Muscle of leg (tissue), 11 donors: ENCODE results near the gene PROM2. TPM values are rescaled to one million over a fixed set of nuclear protein-coding genes. Genes with fewer than 3 reads are reported as not detected.

ENCODE experiments used
- DNase-seq: peaks from one replicate; pipeline ENCODE4 v3.0.0; 2013
- H3K27ac ChIP-seq: one replicate; pipeline ENCODE4 v1.5.1; 2013; ENCODE audit warnings: mild to moderate bottlenecking, low read length, control low read depth
- H3K27me3 ChIP-seq: one replicate; pipeline ENCODE4 v1.6.1; 2013; ENCODE audit warnings: low read length; ENCODE audit not compliant: control insufficient read depth, insufficient read depth
- H3K36me3 ChIP-seq: one replicate; pipeline ENCODE4 v1.6.1; 2013; ENCODE audit warnings: low read length; ENCODE audit not compliant: control insufficient read depth, insufficient read depth
- H3K4me1 ChIP-seq: one replicate; pipeline ENCODE4 v1.6.1; 2013; ENCODE audit warnings: low read length; ENCODE audit not compliant: control insufficient read depth, insufficient read depth
- H3K4me3 ChIP-seq: one replicate; pipeline ENCODE4 v1.5.1; 2013; ENCODE audit warnings: low read length, control low read depth
- H3K9me3 ChIP-seq: replicated peaks from 2 replicates; pipeline ENCODE4 v1.6.1; 2013; ENCODE audit warnings: low read depth, low read length; ENCODE audit not compliant: control insufficient read depth
- WGBS: methylation state at CpG from one replicate; pipeline ENCODE4 v1.1.5; 2013; ENCODE audit warnings: missing lambda C conversion rate; ENCODE audit not compliant: insufficient coverage; 5-methylcytosine and 5-hydroxymethylcytosine counted together
- polyA plus RNA-seq, 8 donors: library from polyadenylated mRNA; unstranded; fragments of 120-200 nt; gene quantifications; one replicate each; pipeline versions ENCODE4 v1.2.1 to v1.2.3, GENCODE V29; 2013; ENCODE audit warnings: inconsistent platforms in 1 of 8, low replicate concordance in 1 of 8; ENCODE audit not compliant: insufficient read length in 8 of 8, insufficient read depth in 1 of 8
- total RNA-seq: library from RNA; stranded (reverse); fragments of 120-200 nt; gene quantifications from one replicate; pipeline ENCODE4 v1.2.4, GENCODE V29; 2013

PROM2 gene
- total and polyA plus RNA-seq, 9 donors: 0.37 to 2.5 (median 0.81) TPM

DNA sequence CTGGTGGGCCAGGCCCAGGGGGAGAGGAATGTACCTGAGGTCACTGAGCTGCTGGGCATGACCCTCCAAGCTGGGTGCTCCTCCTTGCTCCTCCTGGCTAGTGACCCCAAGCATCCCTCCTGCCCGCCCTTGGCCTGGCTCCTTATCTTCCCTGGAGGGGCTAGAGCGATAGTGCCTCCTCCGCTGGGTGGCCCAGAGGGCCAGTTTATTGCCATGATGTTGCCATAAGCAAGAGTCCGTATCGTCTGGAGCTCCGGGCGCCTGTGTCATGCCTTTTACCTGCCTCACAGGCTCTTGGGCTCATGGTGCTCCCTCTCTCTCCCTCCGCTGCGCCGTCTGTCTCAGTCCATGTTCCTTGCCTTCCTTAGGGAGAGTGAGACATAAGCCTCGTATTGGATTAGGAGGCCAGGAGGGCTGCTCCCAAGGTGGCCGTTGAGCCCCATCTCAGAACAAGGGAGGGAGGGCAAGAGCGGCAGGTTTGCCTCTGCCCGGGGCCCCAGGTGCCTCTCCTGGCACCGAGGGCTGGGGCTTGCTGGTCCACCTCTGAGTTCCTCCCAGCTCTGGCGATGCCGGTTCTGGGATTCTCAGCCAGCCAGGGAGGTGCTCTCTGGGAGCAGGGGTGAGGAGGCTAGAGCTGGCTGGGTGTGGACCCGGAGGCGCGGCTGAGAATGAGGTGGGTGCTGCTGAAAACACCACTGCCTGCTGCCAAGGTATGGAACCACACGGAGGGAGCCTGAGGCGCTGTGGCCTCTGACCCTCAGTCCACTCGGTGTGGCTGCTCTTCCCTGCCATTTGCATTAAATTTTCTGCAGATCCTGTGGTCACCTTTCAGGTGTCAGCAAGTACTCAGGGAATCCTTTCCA is 45.5 kb downstream of the PROM2 start:
- WGBS: 78% methylated on average over 19 of the region's 23 CpGs
- Histone ChIP-seq H3K36me3 (no peaks in the 10 kb centered on the region), H3K27ac (no peak overlapping the region)

DNA sequence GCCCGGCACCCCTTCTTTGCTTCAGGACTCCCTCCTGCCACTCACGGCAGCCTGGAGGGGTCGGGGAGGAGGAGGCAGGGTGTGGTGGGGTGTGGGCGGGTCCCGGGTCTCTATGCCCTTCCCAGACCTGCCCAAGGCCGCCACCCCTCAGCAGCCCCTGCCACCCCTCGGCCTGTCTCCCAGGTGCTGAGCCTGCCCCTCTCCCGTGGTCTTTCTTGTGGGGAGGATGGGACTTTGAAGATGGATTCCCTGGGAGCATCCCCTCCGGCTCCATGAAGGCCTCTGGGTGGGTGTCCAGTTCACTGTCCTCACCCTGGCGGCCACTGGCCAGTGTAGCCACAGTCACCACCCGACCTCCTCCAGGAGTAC is 46.1 kb downstream of the PROM2 start:
- Histone ChIP-seq H3K9me3 (no peaks in the 10 kb centered on the region), H3K27ac (no peak overlapping the region), H3K36me3 (no peaks in the 10 kb centered on the region), H3K27me3 (no peaks in the 10 kb centered on the region), H3K4me1 (peaks cover 4% of the 10 kb centered on the region), H3K4me3 (no peak overlapping the region)
- DNase-seq: no peak
- WGBS: no CpG with 5 or more reads among the region's 11 CpGs

More for the DNA sequence above, 45.5 kb downstream of the PROM2 start:
- Histone ChIP-seq H3K4me3 (no peak overlapping the region), H3K27me3 (no peaks in the 10 kb centered on the region), H3K4me1 (peaks cover 10% of the 10 kb centered on the region), H3K9me3 (no peaks in the 10 kb centered on the region)
- no peak for DNase-seq

DNA sequence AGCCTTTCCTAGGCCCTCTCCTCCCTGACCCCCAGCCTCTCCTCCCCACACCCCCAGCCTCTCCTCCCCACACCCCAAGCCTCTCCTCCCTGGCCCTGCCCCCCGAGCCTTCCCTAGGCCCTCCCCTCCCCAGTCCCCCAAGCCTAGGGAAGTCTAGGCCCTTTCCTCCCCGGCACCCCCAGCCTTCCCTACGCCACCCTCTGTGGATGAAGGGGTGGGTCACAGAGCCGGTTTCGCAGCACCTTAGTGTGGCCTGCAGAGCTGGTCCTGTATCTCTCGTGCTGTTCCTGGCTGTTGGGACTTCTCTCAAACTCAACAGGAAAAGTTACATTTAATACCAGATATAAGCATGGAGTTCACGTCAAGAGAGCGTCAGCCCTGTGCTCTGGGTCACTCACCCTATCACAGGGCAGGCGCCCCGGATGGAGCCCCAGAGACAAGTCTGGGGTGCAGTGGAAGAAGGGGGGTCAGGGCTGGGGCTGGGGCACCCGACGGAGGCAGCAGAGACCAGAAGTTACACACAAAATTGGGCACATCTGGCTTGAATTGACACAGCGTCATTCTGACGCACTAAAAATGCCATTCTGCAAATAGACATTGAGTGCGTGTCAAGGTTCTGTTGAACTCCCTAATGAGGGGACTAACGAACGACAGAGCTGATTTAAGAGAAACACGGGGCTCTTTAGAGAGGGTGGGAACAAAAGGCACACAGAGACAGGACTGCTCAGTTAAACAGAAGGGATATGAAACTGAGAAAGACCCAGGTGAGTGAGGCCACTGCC is 46.9 kb downstream of the PROM2 start:
- H3K36me3 ChIP-seq: no peaks in the 10 kb centered on the region
- H3K4me1 ChIP-seq: peaks cover 3% of the 10 kb centered on the region
- no peak overlapping the region for H3K27ac ChIP-seq
- WGBS: 37% methylated on average over 10 of the region's 18 CpGs
- no peak overlapping the region for H3K4me3 ChIP-seq
- H3K9me3 ChIP-seq: no peaks in the 10 kb centered on the region
- no peaks in the 10 kb centered on the region for H3K27me3 ChIP-seq
- DNase-seq: no peak

DNA sequence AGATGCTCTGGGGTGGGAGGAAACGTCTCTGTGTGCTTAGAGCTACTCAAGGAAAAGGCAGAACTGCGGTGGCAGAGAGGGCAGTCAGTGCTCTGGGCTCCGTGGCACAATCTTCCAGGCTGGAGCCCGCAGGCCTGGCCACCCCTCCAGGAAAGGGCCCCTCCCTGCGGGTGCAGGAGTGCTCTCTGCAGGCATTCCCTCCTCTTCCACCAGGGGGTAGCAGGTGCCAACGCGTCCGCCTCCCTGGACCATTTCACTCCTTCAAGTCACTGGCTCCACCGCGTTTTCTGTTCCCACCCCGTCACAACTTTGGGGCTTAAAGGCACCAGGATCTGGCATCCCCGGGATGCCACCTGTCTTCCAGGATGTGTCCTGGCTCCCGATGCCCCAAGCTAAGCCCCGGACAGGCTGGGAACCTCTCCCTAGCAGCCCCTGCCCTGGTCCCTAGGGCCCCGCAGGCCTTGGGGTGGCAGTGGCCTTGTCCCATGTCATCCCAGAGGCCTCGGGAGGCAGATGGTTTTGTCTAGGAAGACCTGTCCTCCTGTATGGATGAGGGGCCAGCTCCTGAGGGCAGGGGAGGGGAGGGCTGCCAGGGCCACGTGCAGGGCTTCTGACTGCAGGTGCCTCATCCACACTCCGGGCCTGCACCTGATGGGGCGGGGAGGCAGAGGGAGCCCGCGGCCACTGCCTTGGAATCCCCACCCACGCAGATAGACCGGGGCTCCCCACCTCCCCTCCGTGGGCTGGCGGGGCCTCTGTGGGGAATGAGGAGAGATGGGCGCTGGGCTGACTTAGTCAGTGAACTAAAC is 49.3 kb downstream of the PROM2 start:
- no peaks in the 10 kb centered on the region for H3K36me3 ChIP-seq
- H3K4me1 ChIP-seq: peaks cover 4% of the 10 kb centered on the region
- no peak overlapping the region for H3K4me3 ChIP-seq
- WGBS: 70% methylated on average over 22 of the region's 26 CpGs
- H3K27ac ChIP-seq: no peak overlapping the region
- no peak for DNase-seq
- H3K9me3 ChIP-seq: no peaks in the 10 kb centered on the region
- H3K27me3 ChIP-seq: no peaks in the 10 kb centered on the region

DNA sequence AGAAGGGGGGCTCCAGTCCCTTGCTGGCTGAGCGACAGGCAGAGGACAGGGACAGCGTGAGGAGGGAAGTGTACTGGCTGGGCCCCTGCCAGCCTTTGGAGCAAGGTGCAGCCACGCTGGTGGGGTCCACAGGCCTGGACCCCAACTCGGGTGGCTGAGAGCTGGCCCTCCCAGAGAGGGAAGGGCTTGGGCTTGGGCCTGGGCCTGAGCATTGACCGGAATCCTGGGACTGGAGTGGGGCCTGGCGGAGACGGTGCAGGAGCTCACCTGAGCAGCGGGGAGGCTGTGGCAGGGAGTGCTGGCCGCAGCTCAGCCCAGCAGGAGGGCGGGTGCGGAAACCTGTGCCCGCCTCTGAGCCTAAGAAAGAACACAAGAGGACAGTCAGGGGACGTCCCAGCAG is 50.8 kb downstream of the PROM2 start:
- DNase-seq: no peak
- Histone ChIP-seq H3K4me1 (peaks cover 5% of the 10 kb centered on the region), H3K9me3 (no peaks in the 10 kb centered on the region), H3K36me3 (no peaks in the 10 kb centered on the region), H3K4me3 (no peak overlapping the region), H3K27ac (no peak overlapping the region), H3K27me3 (no peaks in the 10 kb centered on the region)
- 78% methylated on average over 13 of the region's 13 CpGs for WGBS

DNA sequence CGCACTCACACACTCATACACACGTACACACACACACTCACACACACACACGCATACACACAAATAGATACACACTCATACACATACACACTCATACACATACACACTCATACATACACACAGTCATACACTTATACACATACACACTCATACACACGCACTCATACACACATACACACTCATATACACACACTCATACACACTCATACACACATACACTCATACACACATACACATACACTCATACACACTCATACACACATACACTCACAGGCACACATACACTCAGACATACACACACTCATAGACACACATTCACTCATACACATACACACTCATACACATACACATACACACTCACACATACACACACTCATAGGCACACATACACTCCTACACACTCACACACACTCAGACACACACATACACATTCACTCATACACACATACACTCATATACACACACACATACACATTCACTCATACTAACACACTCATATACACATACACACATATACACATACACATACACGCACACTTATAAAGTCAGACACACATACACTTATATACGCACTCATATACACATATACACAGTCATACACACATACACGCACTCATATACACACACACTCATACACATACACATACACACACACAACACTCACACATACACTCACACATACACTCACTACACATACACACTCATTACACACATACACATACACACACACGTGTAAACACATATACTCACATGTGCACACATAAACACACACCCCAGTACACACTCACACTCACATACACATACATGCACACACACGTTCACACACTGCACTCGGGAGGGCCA is 51.6 kb downstream of the PROM2 start:
- Histone ChIP-seq H3K36me3 (no peaks in the 10 kb centered on the region), H3K4me1 (peaks cover 10% of the 10 kb centered on the region), H3K4me3 (no peak overlapping the region), H3K27me3 (no peaks in the 10 kb centered on the region), H3K9me3 (no peaks in the 10 kb centered on the region), H3K27ac (no peak overlapping the region)
- 91% methylated on average over 10 of the region's 10 CpGs for WGBS
- DNase-seq: no peak

DNA sequence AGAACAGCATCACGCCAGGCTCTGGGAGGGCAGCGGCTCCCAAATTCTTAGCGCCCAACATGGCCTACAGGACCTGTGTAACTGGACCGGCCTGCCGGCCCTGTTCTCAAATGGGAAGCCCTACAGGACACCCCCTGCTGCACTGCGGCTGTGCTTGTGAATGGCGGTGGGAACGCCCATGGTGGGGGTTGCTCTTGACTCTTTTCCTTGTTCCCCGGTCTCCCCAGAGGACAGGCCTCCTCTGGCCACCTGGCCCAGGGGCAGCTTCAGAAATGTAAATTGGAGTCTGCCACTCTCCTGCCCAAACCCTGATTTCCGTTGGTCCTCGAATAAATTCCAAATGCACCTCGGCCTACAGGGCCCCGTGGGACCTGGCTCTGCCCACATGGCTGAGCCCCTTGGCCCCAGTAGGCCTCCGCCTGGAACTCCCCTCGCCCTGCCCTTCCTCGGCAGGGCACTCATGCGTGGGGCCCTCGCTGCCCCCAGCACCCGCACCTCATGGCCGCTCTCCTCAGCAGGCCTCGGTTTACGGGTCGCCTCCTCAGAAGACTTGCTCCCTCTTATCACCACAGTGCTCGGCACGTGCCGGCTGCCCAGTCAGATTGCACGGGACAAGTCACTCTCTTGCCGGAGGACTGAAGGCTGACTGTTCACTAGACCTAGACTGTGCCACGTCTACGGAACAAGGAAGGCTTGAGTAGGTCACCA is 52.3 kb downstream of the PROM2 start:
- Histone ChIP-seq H3K27me3 (no peaks in the 10 kb centered on the region), H3K4me1 (peaks cover 10% of the 10 kb centered on the region), H3K27ac (no peak overlapping the region), H3K9me3 (no peaks in the 10 kb centered on the region), H3K36me3 (no peaks in the 10 kb centered on the region), H3K4me3 (no peak overlapping the region)
- DNase-seq: no peak
- WGBS: 91% methylated on average over 25 of the region's 30 CpGs

DNA sequence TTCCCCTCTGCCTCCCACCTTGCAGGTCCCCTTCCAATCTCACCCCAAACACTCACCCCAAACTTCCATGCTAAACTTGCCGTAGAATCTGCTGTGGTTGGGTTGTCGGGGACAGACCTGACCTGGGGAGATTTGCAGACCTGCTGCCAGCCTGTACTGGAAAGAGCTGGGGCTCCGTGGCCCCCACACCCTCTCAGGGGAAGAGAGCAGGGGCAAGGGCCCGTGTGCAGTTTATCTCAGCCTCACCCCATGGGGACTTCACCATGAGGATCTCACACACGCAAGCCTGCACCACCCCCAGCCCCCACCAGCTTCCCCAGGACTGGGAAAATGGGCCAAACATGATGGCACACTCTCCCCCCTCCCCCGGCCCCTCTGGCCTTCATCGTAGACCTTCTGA is 53.6 kb downstream of the PROM2 start:
- no peaks in the 10 kb centered on the region for H3K27me3 ChIP-seq
- H3K9me3 ChIP-seq: no peaks in the 10 kb centered on the region
- DNase-seq: no peak
- no peak overlapping the region for H3K27ac ChIP-seq
- WGBS: 73% methylated on average over 3 of the region's 7 CpGs
- peaks cover 10% of the 10 kb centered on the region for H3K4me1 ChIP-seq
- no peak overlapping the region for H3K4me3 ChIP-seq
- no peaks in the 10 kb centered on the region for H3K36me3 ChIP-seq
